T-helper 1 cell treated with Interleukin-12 subunit alpha and Interleukin-12 subunit beta and Interleukin-4 antibody, amounts not matched to agents 30 ng/mL and 1 ng/mL, for 36 hours (primary cell): ENCODE data around the gene MIX23. TPM values are rescaled to one million over a fixed set of nuclear protein-coding genes. Genes with fewer than 3 reads are reported as not detected.

Source experiments
- total RNA-seq: library from RNA; stranded (reverse); gene quantifications from 2 replicates; pipeline ENCODE4 v1.2.3, GENCODE V29; 2022

MIX23 gene
- total RNA-seq, 1 donor from 2014 or later = 48.1 TPM

Other genes starting within 250 kb of the MIX23 start
- gene CASR, start 199.6 kb downstream of the MIX23 start, total RNA-seq = not detected in 2 replicates
- gene CSTA, start 58.0 kb downstream of the MIX23 start, total RNA-seq = not detected in 2 replicates
- gene FAM162A, start 951 bp upstream of the MIX23 start, total RNA-seq = 38.4 and 41.4 TPM in 2 replicates
- gene WDR5B, start 32.8 kb upstream of the MIX23 start, total RNA-seq = 5.0 and 5.5 TPM in 2 replicates
- gene KPNA1, start 131.7 kb upstream of the MIX23 start, total RNA-seq = 67.4 and 68.7 TPM in 2 replicates
- gene PARP9, start 181.1 kb upstream of the MIX23 start, total RNA-seq = 142 and 152 TPM in 2 replicates
- gene DTX3L, start 181.1 kb upstream of the MIX23 start, total RNA-seq = 154 and 160 TPM in 2 replicates
- 43.2 and 43.5 TPM in 2 replicates for gene PARP15, start 194.4 kb upstream of the MIX23 start, total RNA-seq